ENCODE results near the gene HTR6. TPM values are rescaled to one million over a fixed set of nuclear protein-coding genes. Genes with fewer than 3 reads are reported as not detected.

The HTR6 gene
- total RNA-seq, 4 donors from 2014 or later = not detected

- ATAC-seq (no peak), DNase-seq (no peak)
- Histone ChIP-seq H3K4me1 (no peaks in the 10 kb centered on the region), H3K4me3 (no peak overlapping the region), H3K27ac (no peak overlapping the region), H3K9me3 (no peaks in the 10 kb centered on the region), H3K36me3 (no peaks in the 10 kb centered on the region), H3K27me3 (no peaks in the 10 kb centered on the region)
- intact Hi-C loops (cut with DNase I; ENCODE audit: low total_unique reads) = no loop called here
- in situ Hi-C loops (cut with MboI; ENCODE audit: low sequenced_read_pairs in 4 of 4) = no loop called here
- no peak for TF ChIP-seq POLR2A (IDR thresholded peaks at IDR 0.05)
Measured at GRCh38 chr1:19709260-19709793, 44.7 kb downstream of the HTR6 start.

- Histone ChIP-seq H3K9me3 (no peaks in the 10 kb centered on the region), H3K27ac (no peak overlapping the region), H3K36me3 (no peaks in the 10 kb centered on the region), H3K4me3 (no peak overlapping the region), H3K4me1 (no peaks in the 10 kb centered on the region), H3K27me3 (no peaks in the 10 kb centered on the region)
- intact Hi-C loops (cut with DNase I; ENCODE audit: low total_unique reads) (no loop called here), in situ Hi-C loops (cut with MboI; ENCODE audit: low sequenced_read_pairs in 4 of 4) (no loop called here)
- ATAC-seq (no peak), DNase-seq (no peak)
- no peak for TF ChIP-seq CTCF (IDR thresholded peaks at IDR 0.05 in 4 of 5, conservative IDR thresholded peaks at IDR 0.05 in 1 of 5)
- TF ChIP-seq POLR2A (IDR thresholded peaks at IDR 0.05) = no peak
Measured at GRCh38 chr1:19710825-19711611, 46.3 kb downstream of the HTR6 start.

- Histone ChIP-seq H3K27me3 (no peaks in the 10 kb centered on the region), H3K4me1 (no peaks in the 10 kb centered on the region), H3K9me3 (no peaks in the 10 kb centered on the region), H3K4me3 (no peak overlapping the region), H3K36me3 (no peaks in the 10 kb centered on the region), H3K27ac (no peak overlapping the region)
- intact Hi-C loops (cut with DNase I; ENCODE audit: low total_unique reads) (no loop called here), in situ Hi-C loops (cut with MboI; ENCODE audit: low sequenced_read_pairs in 4 of 4) (no loop called here)
- ATAC-seq = no peak
- TF ChIP-seq POLR2A (IDR thresholded peaks at IDR 0.05) (no peak), CTCF (IDR thresholded peaks at IDR 0.05 in 4 of 5, conservative IDR thresholded peaks at IDR 0.05 in 1 of 5) (no peak)
- DNase-seq = no peak
Measured at GRCh38 chr1:19712928-19713327, 48.3 kb downstream of the HTR6 start.

- in situ Hi-C loops (cut with MboI; ENCODE audit: low sequenced_read_pairs in 4 of 4) (no loop called here), intact Hi-C loops (cut with DNase I; ENCODE audit: low total_unique reads) (no loop called here)
- no peaks in the 10 kb centered on the region for H3K4me1 ChIP-seq
- H3K9me3 ChIP-seq = no peaks in the 10 kb centered on the region
- no peak overlapping the region for H3K27ac ChIP-seq
- no peak overlapping the region for H3K4me3 ChIP-seq
- no peaks in the 10 kb centered on the region for H3K36me3 ChIP-seq
- no peaks in the 10 kb centered on the region for H3K27me3 ChIP-seq
- TF ChIP-seq CTCF (IDR thresholded peaks at IDR 0.05 in 4 of 5, conservative IDR thresholded peaks at IDR 0.05 in 1 of 5) (peak; percentile 33 to 74 (median 61)), POLR2A (IDR thresholded peaks at IDR 0.05) (no peak)
- DNase-seq (peak; percentile 43 to 74), ATAC-seq (peak; percentile 66 to 93)
Measured at GRCh38 chr1:19715334-19716203, 50.9 kb downstream of the HTR6 start.

- no peak for TF ChIP-seq POLR2A (IDR thresholded peaks at IDR 0.05)
- in situ Hi-C loops (cut with MboI; ENCODE audit: low sequenced_read_pairs in 4 of 4) = no loop called here
Measured at GRCh38 chr1:19717467-19717866, 52.8 kb downstream of the HTR6 start.

More at GRCh38 chr1:19717467-19717866, 52.8 kb downstream of the HTR6 start:
- Histone ChIP-seq H3K36me3 (no peaks in the 10 kb centered on the region), H3K4me1 (no peaks in the 10 kb centered on the region), H3K27me3 (no peaks in the 10 kb centered on the region), H3K4me3 (no peak overlapping the region), H3K9me3 (no peaks in the 10 kb centered on the region), H3K27ac (no peak overlapping the region)
- intact Hi-C loops (cut with DNase I; ENCODE audit: low total_unique reads) = no loop called here
- no peak for DNase-seq
- ATAC-seq = no peak

Data from gastrocnemius medialis (tissue), 4 donors.